GM23338 (cell line): ENCODE measurements around the gene PRKAR1B. TPM values are rescaled to one million over a fixed set of nuclear protein-coding genes. Genes with fewer than 3 reads are reported as not detected.

Experiments used
- CREB1 ChIP-seq: fragments of 250-450 bp; sonication (Bioruptor Pico); IDR thresholded peaks from 2 replicates; pipeline ENCODE4 v1.5.0; 2020; ENCODE audit warnings: low read depth, mild to moderate bottlenecking, moderate library complexity
- CTCF ChIP-seq, 2 experiments: fragments of 200-600 bp in 1 of 2; sonication (generic) in 1 of 2; conservative IDR thresholded peaks; 2 replicates each; pipeline versions ENCODE4 v1.5.1 to v1.6.1; 2016 to 2017; ENCODE audit warnings: antibody characterized with exemption in 2 of 2, low read depth in 2 of 2, mild to moderate bottlenecking in 2 of 2, moderate library complexity in 1 of 2
- ETS1 ChIP-seq: IDR thresholded peaks from 2 replicates; pipeline ENCODE4 v1.6.1; 2016; ENCODE audit warnings: antibody characterized with exemption
- EZH2 ChIP-seq: fragments of 200-600 bp; sonication (generic); IDR thresholded peaks from one replicate; pipeline ENCODE4 v1.8.0; 2017; ENCODE audit warnings: antibody characterized with exemption, mild to moderate bottlenecking, low read depth; ENCODE audit not compliant: unreplicated experiment
- EZH2phosphoT487 ChIP-seq: fragments of 200-600 bp; sonication (generic); IDR thresholded peaks from one replicate; pipeline ENCODE4 v1.8.1; 2018; ENCODE audit warnings: antibody characterized with exemption; ENCODE audit not compliant: unreplicated experiment
- JUNB ChIP-seq: IDR thresholded peaks from one replicate; pipeline ENCODE4 v1.6.1; 2016; ENCODE audit warnings: antibody characterized with exemption; ENCODE audit not compliant: unreplicated experiment
- NANOG ChIP-seq: IDR thresholded peaks from 2 replicates; pipeline ENCODE4 v1.6.1; 2016; ENCODE audit warnings: antibody characterized with exemption, borderline replicate concordance
- POLR2AphosphoS5 ChIP-seq: IDR thresholded peaks from 2 replicates; pipeline ENCODE4 v1.6.1; 2016; ENCODE audit warnings: antibody characterized with exemption, low read depth
- REST ChIP-seq: IDR thresholded peaks from one replicate; pipeline ENCODE4 v1.6.1; 2018; ENCODE audit warnings: antibody characterized with exemption; ENCODE audit not compliant: unreplicated experiment
- STAT1 ChIP-seq: IDR thresholded peaks from one replicate; pipeline ENCODE4 v1.6.1; 2016; ENCODE audit warnings: antibody characterized with exemption; ENCODE audit not compliant: unreplicated experiment
- ZNF114 ChIP-seq: fragments of 250-450 bp; sonication (Bioruptor Pico); IDR thresholded peaks from 2 replicates; pipeline ENCODE4 v1.5.0; 2020; ENCODE audit warnings: mild to moderate bottlenecking, moderate library complexity
- ZNF331 ChIP-seq: fragments of 250-450 bp; sonication (Bioruptor Pico); IDR thresholded peaks from 2 replicates; pipeline ENCODE4 v1.5.0; 2020; ENCODE audit warnings: low read depth, mild to moderate bottlenecking, moderate library complexity
- polyA plus RNA-seq: library from polyadenylated mRNA; unstranded; fragments of >200 nt; fragmentation: Nextera tagmentation; extraction: Ambion mirVana; gene quantifications from 2 replicates; pipeline ENCODE4 v1.2.1, GENCODE V29; 2016
- total RNA-seq: library from RNA; depleted of rRNA; stranded (reverse); fragments of >200 nt; shearing (Covaris generic); gene quantifications from 2 replicates; pipeline ENCODE4 v1.2.3, GENCODE V29; 2014

Gene PRKAR1B
- total and polyA plus RNA-seq, 2 experiments from 2014 or later: 35.7 to 36.7 TPM

- TF ChIP-seq CTCF (conservative IDR thresholded peaks at IDR 0.05; ENCODE audit: low read depth in 2 of 2) (no peak), CREB1 (CRISPR knock-in tag) (no peak), EZH2phosphoT487 (no peak), POLR2AphosphoS5 (no peak), ZNF114 (CRISPR knock-in tag) (no peak), EZH2 (no peak), ZNF331 (CRISPR knock-in tag) (no peak), ETS1 (no peak), JUNB (no peak), STAT1 (no peak), REST (no peak), NANOG (no peak)
Observed at GRCh38 chr7:504221-505111, 222.6 kb downstream of the PRKAR1B start (continued).
